DOHH2 (cell line): Measurements from ENCODE around the gene SIPA1L3.

Source experiments
- H3F3A ChIP-seq: fragments of 200-600 bp; sonication (generic), shearing (Covaris generic); 2 replicates; pipeline ENCODE4 v1.6.0; 2016; ENCODE audit warnings: antibody characterized with exemption, mild to moderate bottlenecking; ENCODE audit not compliant: control insufficient read depth, insufficient read depth
- H3K27ac ChIP-seq: fragments of 200-600 bp; sonication (generic); 2 replicates; pipeline ENCODE4 v1.5.1; 2014; ENCODE audit warnings: low read depth, mild to moderate bottlenecking, low read length, moderate library complexity
- H3K27me3 ChIP-seq: fragments of 200-600 bp; sonication (generic); 2 replicates; pipeline ENCODE4 v1.6.1; 2014; ENCODE audit warnings: mild to moderate bottlenecking, low read length, mixed read lengths; ENCODE audit not compliant: control insufficient read depth
- H3K36me3 ChIP-seq: fragments of 200-600 bp; sonication (generic); 2 replicates; pipeline ENCODE4 v1.6.1; 2014; ENCODE audit warnings: mild to moderate bottlenecking, low read length, moderate library complexity, mixed read lengths; ENCODE audit not compliant: control insufficient read depth
- H3K4me1 ChIP-seq: fragments of 200-600 bp; sonication (generic); 2 replicates; pipeline ENCODE4 v1.6.1; 2014; ENCODE audit warnings: mild to moderate bottlenecking, low read length, mixed read lengths; ENCODE audit not compliant: control insufficient read depth
- H3K4me2 ChIP-seq: fragments of 200-600 bp; sonication (generic); 2 replicates; pipeline ENCODE4 v1.6.0; 2014; ENCODE audit warnings: mild to moderate bottlenecking, low read length, moderate library complexity
- H3K4me3 ChIP-seq: fragments of 200-600 bp; sonication (generic); 2 replicates; pipeline ENCODE4 v1.5.1; 2014; ENCODE audit warnings: mild to moderate bottlenecking, low read length, mixed read lengths
- H3K79me2 ChIP-seq: fragments of 200-600 bp; sonication (generic); 2 replicates; pipeline ENCODE4 v1.6.1; 2014; ENCODE audit warnings: mild to moderate bottlenecking, low read length, mixed read lengths; ENCODE audit not compliant: control insufficient read depth
- H3K9me2 ChIP-seq: fragments of 200-600 bp; sonication (generic); replicated peaks from 2 replicates; pipeline ENCODE4 v1.6.1; 2014; ENCODE audit warnings: mild to moderate bottlenecking, low read length, mixed read lengths; ENCODE audit not compliant: control insufficient read depth
- H3K9me3 ChIP-seq: fragments of 200-600 bp; sonication (generic); 2 replicates; pipeline ENCODE4 v1.6.1; 2014; ENCODE audit warnings: antibody characterized with exemption, low read length, mixed read lengths; ENCODE audit not compliant: control insufficient read depth, insufficient read depth
- H4K20me1 ChIP-seq: fragments of 200-600 bp; sonication (generic); 2 replicates; pipeline ENCODE4 v1.6.0; 2014; ENCODE audit warnings: low read depth, mild to moderate bottlenecking, antibody characterized with exemption, low read length, moderate library complexity; ENCODE audit not compliant: control insufficient read depth, insufficient read depth
- EZH2phosphoT487 ChIP-seq: fragments of 200-600 bp; sonication (generic); IDR thresholded peaks from 2 replicates; pipeline ENCODE4 v1.6.1; 2017; ENCODE audit warnings: borderline replicate concordance, mild to moderate bottlenecking, antibody characterized with exemption, low read length, moderate library complexity, mixed read lengths
- TF ChIP-seq, protein P1 (sequence below): fragments of 200-600 bp; sonication (generic); IDR thresholded peaks from one replicate; pipeline ENCODE4 v1.5.1; 2014; ENCODE audit warnings: antibody characterized with exemption, mild to moderate bottlenecking, low read depth, low read length; ENCODE audit not compliant: poor library complexity, severe bottlenecking

SIPA1L3 gene

DNA sequence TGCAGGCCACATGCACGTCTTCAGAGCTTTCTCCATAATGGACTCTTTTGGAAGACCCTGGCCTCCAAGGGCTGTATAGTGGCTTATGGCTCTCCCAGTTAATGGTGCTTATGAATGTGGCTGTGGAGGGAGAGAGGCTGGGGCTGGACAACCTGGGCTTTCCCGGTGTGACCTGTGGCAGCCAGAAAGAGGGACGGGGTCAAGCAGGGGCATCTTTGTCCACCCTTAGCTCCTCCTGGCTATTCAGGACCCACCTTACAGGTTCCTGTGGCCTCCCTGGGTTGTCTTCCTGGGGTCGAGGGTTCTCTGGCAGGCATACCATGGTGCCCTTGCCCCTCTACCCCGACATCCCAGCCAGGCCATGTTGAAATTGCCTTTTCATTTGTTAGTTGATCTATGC lies 75.6 kb downstream of the SIPA1L3 start:
- Histone ChIP-seq H3F3A (peaks cover 34% of the 10 kb centered on the region), H3K4me1 (peaks cover 74% of the 10 kb centered on the region), H3K36me3 (peaks cover 8% of the 10 kb centered on the region), H3K27me3 (no peaks in the 10 kb centered on the region), H4K20me1 (no peaks in the 10 kb centered on the region), H3K9me3 (no peaks in the 10 kb centered on the region), H3K4me2 (no peak overlapping the region), H3K4me3 (no peak overlapping the region), H3K9me2 (no peaks in the 10 kb centered on the region), H3K79me2 (peaks cover 78% of the 10 kb centered on the region), H3K27ac (no peak overlapping the region)
- no peak for TF ChIP-seq EZH2phosphoT487
- TF ChIP-seq, protein P1, sequence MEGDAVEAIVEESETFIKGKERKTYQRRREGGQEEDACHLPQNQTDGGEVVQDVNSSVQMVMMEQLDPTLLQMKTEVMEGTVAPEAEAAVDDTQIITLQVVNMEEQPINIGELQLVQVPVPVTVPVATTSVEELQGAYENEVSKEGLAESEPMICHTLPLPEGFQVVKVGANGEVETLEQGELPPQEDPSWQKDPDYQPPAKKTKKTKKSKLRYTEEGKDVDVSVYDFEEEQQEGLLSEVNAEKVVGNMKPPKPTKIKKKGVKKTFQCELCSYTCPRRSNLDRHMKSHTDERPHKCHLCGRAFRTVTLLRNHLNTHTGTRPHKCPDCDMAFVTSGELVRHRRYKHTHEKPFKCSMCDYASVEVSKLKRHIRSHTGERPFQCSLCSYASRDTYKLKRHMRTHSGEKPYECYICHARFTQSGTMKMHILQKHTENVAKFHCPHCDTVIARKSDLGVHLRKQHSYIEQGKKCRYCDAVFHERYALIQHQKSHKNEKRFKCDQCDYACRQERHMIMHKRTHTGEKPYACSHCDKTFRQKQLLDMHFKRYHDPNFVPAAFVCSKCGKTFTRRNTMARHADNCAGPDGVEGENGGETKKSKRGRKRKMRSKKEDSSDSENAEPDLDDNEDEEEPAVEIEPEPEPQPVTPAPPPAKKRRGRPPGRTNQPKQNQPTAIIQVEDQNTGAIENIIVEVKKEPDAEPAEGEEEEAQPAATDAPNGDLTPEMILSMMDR = no peak

DNA sequence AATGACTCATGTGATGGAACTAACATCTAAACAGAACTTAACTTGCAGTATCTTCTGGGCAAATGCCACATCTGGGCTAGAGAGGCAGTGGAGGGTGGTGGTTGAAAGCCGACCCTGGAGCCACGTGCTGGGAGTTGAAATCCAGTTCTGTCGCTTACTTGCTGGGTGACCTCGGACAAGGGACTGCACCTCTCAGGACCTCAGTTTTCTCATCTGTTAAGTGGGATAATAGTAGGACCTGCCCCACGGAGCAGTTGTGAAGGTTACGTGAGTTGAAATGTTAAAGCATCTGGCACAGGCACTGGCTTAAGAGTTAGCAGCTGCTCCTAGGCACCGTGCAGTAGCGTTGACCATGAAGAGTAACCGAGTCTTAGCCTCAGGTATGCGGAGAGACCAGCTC lies 76.1 kb downstream of the SIPA1L3 start:
- H3K4me2 ChIP-seq = no peak overlapping the region
- H3K79me2 ChIP-seq = peaks cover 78% of the 10 kb centered on the region
- H3K4me1 ChIP-seq = peaks cover 72% of the 10 kb centered on the region
- no peak overlapping the region for H3K27ac ChIP-seq
- H3K9me2 ChIP-seq = no peaks in the 10 kb centered on the region
- no peak for TF ChIP-seq EZH2phosphoT487
- TF ChIP-seq, protein P1 = no peak
- no peaks in the 10 kb centered on the region for H4K20me1 ChIP-seq
- H3F3A ChIP-seq = peaks cover 29% of the 10 kb centered on the region
- H3K36me3 ChIP-seq = peaks cover 8% of the 10 kb centered on the region
- H3K4me3 ChIP-seq = no peak overlapping the region
- no peaks in the 10 kb centered on the region for H3K9me3 ChIP-seq
- H3K27me3 ChIP-seq = no peaks in the 10 kb centered on the region

DNA sequence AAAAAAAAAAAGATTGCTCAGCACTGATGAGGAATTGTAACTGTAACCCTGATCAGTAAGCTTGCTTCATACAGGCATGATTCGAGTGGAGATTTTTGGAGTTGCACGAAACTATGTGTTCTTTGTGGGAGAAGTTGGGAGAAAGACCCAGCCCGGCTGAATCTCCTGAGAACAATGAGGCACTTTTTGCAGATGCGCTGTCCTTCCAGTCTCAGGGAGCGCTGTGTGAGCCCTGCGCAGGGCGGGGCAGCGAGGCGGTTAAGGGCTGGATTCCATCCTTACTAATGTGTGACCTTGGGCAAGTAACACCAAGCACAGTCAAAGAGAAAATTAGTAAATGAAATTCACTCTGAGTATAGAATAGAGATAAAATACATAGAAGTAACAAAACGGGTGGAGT lies 76.9 kb downstream of the SIPA1L3 start:
- Histone ChIP-seq H3K36me3 (peaks cover 8% of the 10 kb centered on the region), H3K79me2 (peaks cover 82% of the 10 kb centered on the region), H3K9me3 (no peaks in the 10 kb centered on the region), H3K9me2 (no peaks in the 10 kb centered on the region), H3K4me3 (no peak overlapping the region), H3F3A (peaks cover 23% of the 10 kb centered on the region), H3K27ac (no peak overlapping the region), H3K4me1 (peaks cover 65% of the 10 kb centered on the region), H3K27me3 (no peaks in the 10 kb centered on the region), H3K4me2 (no peak overlapping the region), H4K20me1 (no peaks in the 10 kb centered on the region)
- no peak for TF ChIP-seq EZH2phosphoT487
- TF ChIP-seq, protein P1 = no peak
